HG03097 (cell line): ENCODE data around the gene JPT1.

Source experiments
- ATAC-seq: cut with Tn5 transposase; IDR thresholded peaks from one replicate; pipeline ENCODE4 v1.9.1; 2021; ENCODE audit not compliant: unreplicated experiment, low FRiP score

JPT1 gene

DNA sequence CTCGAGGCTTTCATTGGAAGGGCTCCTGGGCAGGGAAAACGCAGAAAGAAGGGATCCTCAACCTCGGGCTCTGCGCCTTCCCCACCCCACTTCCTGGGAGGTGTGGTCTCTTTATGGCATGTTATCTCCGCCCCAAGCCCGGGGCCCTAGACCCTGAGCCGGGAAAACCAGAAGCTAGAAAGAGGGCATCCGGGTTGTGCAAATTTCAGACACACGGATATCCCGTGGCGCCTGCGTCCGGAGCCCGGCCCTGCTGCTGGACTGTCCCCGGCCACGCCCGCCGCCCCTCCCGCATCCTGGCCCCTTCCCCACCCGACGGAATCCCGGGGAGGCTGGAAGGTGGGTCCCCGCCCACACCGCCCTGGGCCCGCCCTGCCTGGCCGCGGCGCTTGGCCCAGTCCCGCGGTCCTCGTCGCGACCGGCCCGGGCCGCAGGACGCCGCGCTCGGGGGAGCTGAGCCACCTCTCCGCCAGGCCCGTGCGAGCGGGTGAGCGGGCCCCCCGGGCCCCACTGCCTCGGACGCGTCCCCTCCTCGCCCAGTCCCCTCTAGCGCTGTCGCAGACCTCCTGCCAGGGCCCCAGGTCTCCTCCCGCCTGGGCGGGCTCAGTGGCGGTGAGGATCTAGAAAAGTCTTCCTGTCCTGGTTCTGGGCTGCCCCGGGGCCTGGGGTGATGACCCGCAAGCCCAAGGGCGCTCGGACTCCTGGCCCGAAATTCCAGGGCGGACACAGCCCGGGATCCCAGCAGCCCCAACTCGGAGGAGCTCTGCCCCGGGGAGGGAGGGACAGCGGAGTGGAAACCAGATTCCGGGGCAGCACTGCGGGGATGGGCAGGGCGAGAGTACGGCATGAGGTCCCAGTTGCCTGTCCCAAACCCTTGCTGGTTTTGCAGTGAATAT, 66.5 kb downstream of the JPT1 start, which contains the start of gene SLC16A5:
Gene SLC16A5 (plus strand): TSS at position 397 of the 896 bp plus-strand sequence. CDS start 5,683 bp downstream, outside the sequence.
- no peak for ATAC-seq

- no peak for ATAC-seq
Measured at GRCh38 chr17:75087182-75087557, 67.1 kb downstream of the JPT1 start.

GRCh38 chr17:75086496-75087181, 67.7 kb downstream of the JPT1 start:
- ATAC-seq, result no peak
